Measurements from ENCODE around the gene MYL4. TPM values are rescaled to one million over a fixed set of nuclear protein-coding genes. Genes with fewer than 3 reads are reported as not detected.
"Not testable (repeated sequence)": the region's sequence is repeated elsewhere in the genome, so short reads cannot be mapped to it uniquely, and the experiment has no call there.

MYL4 gene
- polyA plus RNA-seq (2013, experiment 1 of 4), result 15.6 TPM
- 13.3 TPM for polyA plus RNA-seq (2013, experiment 2 of 4)
- 11.8 TPM for polyA plus RNA-seq (2013, experiment 3 of 4)
- polyA plus RNA-seq (2013, experiment 4 of 4), result 10.9 TPM

DNA sequence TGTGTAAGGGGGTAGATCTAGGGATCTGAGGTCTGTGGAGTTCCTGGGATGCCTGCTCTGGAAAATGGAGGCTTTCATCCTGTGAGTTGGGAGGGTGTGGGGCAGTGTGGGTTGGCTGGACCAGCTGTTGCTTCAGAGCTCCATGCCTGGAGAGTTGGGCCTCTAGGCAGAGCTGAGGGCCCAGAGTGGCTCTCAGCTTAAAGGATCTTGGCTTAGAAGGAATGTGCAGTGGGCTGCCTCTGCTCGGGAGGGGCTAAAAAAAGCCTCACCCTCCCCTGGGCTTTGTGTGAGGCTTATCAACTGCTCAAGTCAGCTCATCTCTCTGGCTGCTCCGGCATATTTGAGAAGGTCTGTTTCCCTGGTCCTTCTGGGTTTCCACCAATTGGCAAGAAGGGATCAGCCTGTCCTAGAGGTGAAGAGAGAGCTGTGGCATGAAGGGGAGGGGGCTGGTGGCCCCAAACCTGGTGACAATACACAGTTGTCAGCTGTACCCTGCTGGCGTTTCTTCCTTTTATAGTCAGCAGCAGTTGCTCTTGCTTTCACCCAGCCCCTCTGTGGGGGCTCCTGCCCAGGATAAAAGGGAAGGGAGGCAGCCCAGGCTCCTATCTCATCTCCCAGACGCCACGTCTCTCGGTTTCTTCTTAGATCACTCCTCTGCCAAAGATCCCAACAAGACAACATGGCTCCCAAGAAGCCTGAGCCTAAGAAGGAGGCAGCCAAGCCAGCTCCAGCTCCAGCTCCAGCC, at the start of gene MYL4:
Gene MYL4, plus strand, starts transcription at position 605 of the 745 bp plus-strand sequence. Its CDS starts 75 bp downstream, at position 680.
- Histone ChIP-seq H3K36me3 (ENCODE audit: control insufficient read depth, insufficient read depth, low read length) (no peaks in the 10 kb centered on the region), H3K4me1 (ENCODE audit: control insufficient read depth, insufficient read depth, low read length) (peaks cover 22% of the 10 kb centered on the region), H3K4me3 (ENCODE audit: insufficient read depth, low read depth, low read length) (no peak within 1 kb of the TSS), H3K9me3 (ENCODE audit: control insufficient read depth, low read length) (no peaks in the 10 kb centered on the region), H3K27me3 (ENCODE audit: control insufficient read depth, insufficient read depth, low read length, poor library complexity, severe bottlenecking) (no peaks in the 10 kb centered on the region), H3K27ac (ENCODE audit: insufficient read depth, low read depth, low read length, poor library complexity, severe bottlenecking) (peak within 1 kb of the TSS; percentile 13)
- 61 to 74% methylated on average over 6 of the region's 6 CpGs for WGBS, 2 experiments

DNA sequence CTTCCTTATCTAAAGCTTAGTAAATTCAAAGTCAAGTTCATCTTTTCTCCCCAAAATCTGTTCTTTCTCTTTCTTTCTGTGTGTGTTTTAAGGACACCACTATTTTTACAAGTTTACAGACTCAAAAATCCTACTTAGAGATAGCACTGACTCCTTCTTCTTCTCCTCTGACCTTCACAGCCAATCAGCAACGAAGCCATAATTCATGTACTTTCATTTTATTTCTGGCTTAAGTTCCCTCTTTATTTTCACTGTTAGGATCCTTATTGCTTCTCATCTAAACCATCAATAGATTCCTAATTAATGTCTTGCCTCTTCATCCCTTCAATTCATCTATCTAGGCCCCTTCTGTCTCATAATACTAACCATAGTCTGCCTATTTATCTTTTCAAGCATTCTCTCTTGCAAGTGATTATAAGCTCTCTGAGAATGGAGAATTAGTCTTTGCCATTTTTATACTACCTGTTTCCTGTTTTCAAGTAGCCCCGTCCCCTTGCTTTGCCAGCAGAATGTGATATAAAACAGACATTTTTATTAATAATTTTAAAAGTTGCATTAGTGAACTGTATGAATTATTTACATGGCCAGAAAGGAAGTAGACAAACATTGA, 47.0 kb upstream of the MYL4 start:
- Histone ChIP-seq H3K27me3 (ENCODE audit: control insufficient read depth, insufficient read depth, low read length, poor library complexity, severe bottlenecking) (no peaks in the 10 kb centered on the region), H3K36me3 (ENCODE audit: control insufficient read depth, insufficient read depth, low read length) (peaks cover 11% of the 10 kb centered on the region), H3K4me1 (ENCODE audit: control insufficient read depth, insufficient read depth, low read length) (no peaks in the 10 kb centered on the region), H3K9me3 (ENCODE audit: control insufficient read depth, low read length) (no peaks in the 10 kb centered on the region), H3K27ac (ENCODE audit: insufficient read depth, low read depth, low read length, poor library complexity, severe bottlenecking) (no peak overlapping the region), H3K4me3 (ENCODE audit: insufficient read depth, low read depth, low read length) (no peak overlapping the region)
- WGBS, 2 experiments, result 92 to 97% methylated on average over 1 of the region's 2 CpGs

DNA sequence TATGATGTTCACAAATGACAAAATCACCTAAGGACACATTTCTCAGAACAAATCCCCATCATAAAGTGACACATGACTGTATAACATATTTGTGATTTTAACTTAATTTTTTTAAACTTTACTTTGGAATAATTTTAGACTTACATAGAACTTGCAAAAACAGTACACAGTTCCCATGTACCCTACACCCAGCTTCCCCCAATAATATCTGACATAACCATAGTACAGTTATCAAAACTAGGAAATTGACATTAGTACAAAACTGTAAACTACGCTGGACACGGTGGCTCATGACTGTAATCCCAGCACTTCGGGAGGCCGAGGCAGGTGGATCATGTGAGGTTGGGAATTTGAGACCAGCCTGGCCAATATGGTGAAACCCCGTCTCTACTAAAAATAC, 44.9 kb upstream of the MYL4 start:
- no peak overlapping the region for H3K4me3 ChIP-seq (ENCODE audit: insufficient read depth, low read depth, low read length)
- no peaks in the 10 kb centered on the region for H3K9me3 ChIP-seq (ENCODE audit: control insufficient read depth, low read length)
- H3K27ac ChIP-seq (ENCODE audit: insufficient read depth, low read depth, low read length, poor library complexity, severe bottlenecking), result no peak overlapping the region
- no peaks in the 10 kb centered on the region for H3K4me1 ChIP-seq (ENCODE audit: control insufficient read depth, insufficient read depth, low read length)
- H3K36me3 ChIP-seq (ENCODE audit: control insufficient read depth, insufficient read depth, low read length), result peaks cover 4% of the 10 kb centered on the region
- no peaks in the 10 kb centered on the region for H3K27me3 ChIP-seq (ENCODE audit: control insufficient read depth, insufficient read depth, low read length, poor library complexity, severe bottlenecking)
- WGBS, 2 experiments, result 91 to 95% methylated on average over 5 of the region's 5 CpGs

DNA sequence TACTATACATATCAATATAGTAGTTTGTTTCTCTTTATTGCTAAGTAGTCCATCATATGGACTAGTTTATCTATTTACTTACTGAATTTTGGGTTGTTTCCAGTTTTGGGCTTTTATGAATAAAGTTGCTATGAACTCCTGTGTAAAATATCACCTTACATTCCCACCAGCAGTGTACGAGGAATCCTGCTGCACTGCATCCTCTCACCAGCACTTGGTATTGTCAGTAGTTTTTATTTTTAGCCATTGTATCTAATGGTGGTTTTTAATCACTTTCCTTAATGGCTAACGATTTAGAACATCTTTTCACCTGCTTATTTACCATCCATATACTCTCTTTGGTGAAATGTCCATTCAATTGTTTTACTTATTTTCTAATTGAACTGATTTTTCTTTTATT, 44.0 kb upstream of the MYL4 start:
- no peak overlapping the region for H3K4me3 ChIP-seq (ENCODE audit: insufficient read depth, low read depth, low read length)
- H3K36me3 ChIP-seq (ENCODE audit: control insufficient read depth, insufficient read depth, low read length), result peaks cover 4% of the 10 kb centered on the region
- WGBS, 2 experiments, result 100% methylated on average over 1 to 2 of the region's 2 CpGs
- H3K27ac ChIP-seq (ENCODE audit: insufficient read depth, low read depth, low read length, poor library complexity, severe bottlenecking), result no peak overlapping the region
- no peaks in the 10 kb centered on the region for H3K4me1 ChIP-seq (ENCODE audit: control insufficient read depth, insufficient read depth, low read length)
- no peaks in the 10 kb centered on the region for H3K9me3 ChIP-seq (ENCODE audit: control insufficient read depth, low read length)
- H3K27me3 ChIP-seq (ENCODE audit: control insufficient read depth, insufficient read depth, low read length, poor library complexity, severe bottlenecking), result no peaks in the 10 kb centered on the region

DNA sequence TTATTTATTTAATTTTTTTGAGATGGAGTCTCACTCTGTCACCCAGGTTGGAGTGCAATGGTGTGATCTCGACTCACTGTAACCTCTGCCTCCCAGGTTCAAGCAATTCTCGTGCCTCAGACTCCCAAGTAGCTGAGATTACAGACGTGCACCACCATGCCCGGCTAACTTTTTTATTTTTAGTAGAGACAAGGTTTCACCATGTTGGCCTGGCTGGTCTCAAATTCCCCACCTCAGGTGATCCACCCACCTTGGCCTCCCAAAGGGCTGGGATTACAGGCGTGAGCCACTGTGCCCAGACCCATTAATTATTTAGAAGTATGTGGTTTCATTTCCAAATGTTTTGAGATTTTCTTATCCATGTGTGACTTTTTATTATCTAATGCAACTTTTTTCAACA, 42.3 kb upstream of the MYL4 start:
- H3K36me3 ChIP-seq (ENCODE audit: control insufficient read depth, insufficient read depth, low read length); H3K9me3 ChIP-seq (ENCODE audit: control insufficient read depth, low read length); H3K4me3 ChIP-seq (ENCODE audit: insufficient read depth, low read depth, low read length); H3K4me1 ChIP-seq (ENCODE audit: control insufficient read depth, insufficient read depth, low read length); H3K27ac ChIP-seq (ENCODE audit: insufficient read depth, low read depth, low read length, poor library complexity, severe bottlenecking); H3K27me3 ChIP-seq (ENCODE audit: control insufficient read depth, insufficient read depth, low read length, poor library complexity, severe bottlenecking): not testable (repeated sequence)
- WGBS, 2 experiments, result 93 to 98% methylated on average over 5 of the region's 5 CpGs

DNA sequence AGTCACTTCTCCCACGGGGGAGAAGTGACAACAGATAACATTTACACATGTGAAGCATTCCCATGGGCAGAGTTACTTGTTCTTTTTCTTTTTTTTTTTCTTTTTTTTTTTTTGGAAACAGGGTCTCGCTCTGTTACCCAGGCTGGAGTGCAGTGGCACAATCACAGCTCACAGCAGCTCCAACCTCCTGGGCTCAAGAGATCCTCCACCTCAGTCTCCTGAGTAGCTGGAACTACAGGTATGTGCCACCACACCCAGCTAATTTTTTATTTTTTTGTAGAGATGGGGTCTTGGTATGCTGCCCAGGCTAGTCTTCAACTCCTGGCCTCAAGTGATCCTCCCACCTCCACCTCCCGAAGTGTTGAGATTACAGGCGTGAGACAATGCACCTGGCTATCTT, 40.3 kb upstream of the MYL4 start:
- WGBS, 2 experiments, result 86 to 92% methylated on average over 4 of the region's 4 CpGs
- H3K36me3 ChIP-seq (ENCODE audit: control insufficient read depth, insufficient read depth, low read length); H3K4me1 ChIP-seq (ENCODE audit: control insufficient read depth, insufficient read depth, low read length); H3K27ac ChIP-seq (ENCODE audit: insufficient read depth, low read depth, low read length, poor library complexity, severe bottlenecking); H3K4me3 ChIP-seq (ENCODE audit: insufficient read depth, low read depth, low read length); H3K27me3 ChIP-seq (ENCODE audit: control insufficient read depth, insufficient read depth, low read length, poor library complexity, severe bottlenecking); H3K9me3 ChIP-seq (ENCODE audit: control insufficient read depth, low read length): not testable (repeated sequence)

DNA sequence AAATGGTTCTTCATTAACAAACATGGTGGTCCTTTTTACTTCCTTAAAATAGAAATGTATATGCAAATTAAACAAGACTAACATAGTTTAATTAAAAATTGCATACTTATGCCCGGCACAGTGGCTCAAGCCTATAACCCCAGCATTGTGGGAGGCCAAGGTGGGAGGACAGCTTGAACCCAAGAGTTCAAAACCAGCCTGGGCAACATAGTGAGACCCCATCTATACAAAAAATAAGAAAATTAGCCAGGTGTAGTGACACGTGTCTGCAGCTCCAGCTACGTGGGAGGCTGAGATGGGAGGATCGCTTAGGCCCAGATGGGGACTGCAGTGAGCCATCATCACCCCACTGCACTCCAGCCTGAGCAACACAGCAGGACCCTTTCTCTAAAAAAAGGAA, 38.4 kb upstream of the MYL4 start:
- H3K36me3 ChIP-seq (ENCODE audit: control insufficient read depth, insufficient read depth, low read length), result peaks cover 13% of the 10 kb centered on the region
- H3K27me3 ChIP-seq (ENCODE audit: control insufficient read depth, insufficient read depth, low read length, poor library complexity, severe bottlenecking), result no peaks in the 10 kb centered on the region

DNA sequence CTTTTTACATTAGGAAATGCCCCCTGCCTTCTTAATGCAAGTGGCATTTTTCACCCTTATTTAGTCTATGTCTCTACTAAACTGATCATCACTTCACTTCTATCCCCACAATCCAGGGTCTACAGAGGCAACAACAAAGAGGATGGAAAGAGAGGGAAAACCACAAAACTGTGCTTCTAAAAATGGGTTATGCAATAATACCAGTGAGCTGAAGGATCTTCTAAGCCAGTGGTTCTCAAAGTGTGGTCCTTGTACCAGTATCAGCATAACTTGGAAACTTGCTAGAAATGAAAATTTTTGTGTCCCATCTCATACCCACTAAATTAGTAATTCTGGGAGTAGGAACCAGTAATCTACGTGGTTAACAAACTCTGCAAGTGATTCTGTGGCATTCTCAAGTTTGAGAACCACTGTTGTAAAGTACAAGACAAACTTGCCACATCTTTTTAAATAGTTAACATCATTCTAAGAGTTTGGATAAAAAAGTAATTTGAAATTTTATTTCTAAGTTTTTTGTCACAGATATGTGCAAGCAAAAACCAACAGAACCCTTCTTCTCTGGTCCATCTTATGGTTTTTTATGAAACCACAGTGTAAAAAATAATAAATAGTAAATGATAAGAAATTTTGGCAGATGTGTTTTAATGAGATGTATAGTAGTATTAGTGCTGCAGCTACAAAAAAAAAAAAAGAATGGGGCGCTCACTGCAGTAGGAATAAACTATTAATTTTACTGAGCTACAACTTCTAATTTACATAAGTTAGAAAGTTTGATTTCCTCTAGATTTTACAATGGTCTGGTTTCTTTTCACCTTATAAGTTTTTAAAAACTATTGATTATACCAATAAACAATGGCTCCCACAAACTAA, 36.2 kb upstream of the MYL4 start:
- H3K36me3 ChIP-seq (ENCODE audit: control insufficient read depth, insufficient read depth, low read length), result peaks cover 14% of the 10 kb centered on the region

More for the DNA sequence above, 38.4 kb upstream of the MYL4 start:
- Histone ChIP-seq H3K27ac (ENCODE audit: insufficient read depth, low read depth, low read length, poor library complexity, severe bottlenecking) (no peak overlapping the region), H3K4me1 (ENCODE audit: control insufficient read depth, insufficient read depth, low read length) (no peaks in the 10 kb centered on the region), H3K9me3 (ENCODE audit: control insufficient read depth, low read length) (no peaks in the 10 kb centered on the region), H3K4me3 (ENCODE audit: insufficient read depth, low read depth, low read length) (no peak overlapping the region)
- WGBS, 2 experiments, result 82 to 95% methylated on average over 4 of the region's 4 CpGs

DNA sequence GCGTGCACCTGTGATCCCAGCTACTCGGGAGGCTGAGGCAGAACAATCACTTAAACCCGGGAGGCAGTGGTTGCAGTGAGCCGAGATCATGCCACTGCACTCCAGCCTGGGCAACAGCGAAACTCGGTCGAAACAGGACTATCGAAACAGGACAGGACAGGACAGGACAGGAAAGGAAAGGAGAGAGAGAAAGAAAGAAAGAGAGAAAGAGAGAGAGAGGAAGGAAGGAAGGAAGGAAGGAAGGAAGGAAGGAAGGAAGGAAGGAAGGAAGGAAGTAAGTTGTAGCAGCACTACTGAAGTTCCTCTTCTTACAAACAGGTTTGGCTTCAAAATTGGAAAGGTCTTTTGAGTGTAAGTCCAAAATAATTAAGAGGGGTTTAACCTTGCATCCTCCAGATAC, 34.3 kb upstream of the MYL4 start:
- not testable (repeated sequence) for H3K27ac ChIP-seq (ENCODE audit: insufficient read depth, low read depth, low read length, poor library complexity, severe bottlenecking); H3K4me1 ChIP-seq (ENCODE audit: control insufficient read depth, insufficient read depth, low read length); H3K27me3 ChIP-seq (ENCODE audit: control insufficient read depth, insufficient read depth, low read length, poor library complexity, severe bottlenecking); H3K9me3 ChIP-seq (ENCODE audit: control insufficient read depth, low read length); H3K4me3 ChIP-seq (ENCODE audit: insufficient read depth, low read depth, low read length)
- H3K36me3 ChIP-seq (ENCODE audit: control insufficient read depth, insufficient read depth, low read length), result peaks cover 14% of the 10 kb centered on the region
- 91 to 94% methylated on average over 8 of the region's 8 CpGs for WGBS, 2 experiments

More for the DNA sequence above, 36.2 kb upstream of the MYL4 start:
- H3K9me3 ChIP-seq (ENCODE audit: control insufficient read depth, low read length), result no peaks in the 10 kb centered on the region
- 87% methylated on average over 1 of the region's 2 CpGs; no CpG with 5 or more reads in 1 of the 2 experiments for WGBS, 2 experiments
- no peaks in the 10 kb centered on the region for H3K27me3 ChIP-seq (ENCODE audit: control insufficient read depth, insufficient read depth, low read length, poor library complexity, severe bottlenecking)
- no peaks in the 10 kb centered on the region for H3K4me1 ChIP-seq (ENCODE audit: control insufficient read depth, insufficient read depth, low read length)
- no peak overlapping the region for H3K4me3 ChIP-seq (ENCODE audit: insufficient read depth, low read depth, low read length)
- H3K27ac ChIP-seq (ENCODE audit: insufficient read depth, low read depth, low read length, poor library complexity, severe bottlenecking), result no peak overlapping the region

DNA sequence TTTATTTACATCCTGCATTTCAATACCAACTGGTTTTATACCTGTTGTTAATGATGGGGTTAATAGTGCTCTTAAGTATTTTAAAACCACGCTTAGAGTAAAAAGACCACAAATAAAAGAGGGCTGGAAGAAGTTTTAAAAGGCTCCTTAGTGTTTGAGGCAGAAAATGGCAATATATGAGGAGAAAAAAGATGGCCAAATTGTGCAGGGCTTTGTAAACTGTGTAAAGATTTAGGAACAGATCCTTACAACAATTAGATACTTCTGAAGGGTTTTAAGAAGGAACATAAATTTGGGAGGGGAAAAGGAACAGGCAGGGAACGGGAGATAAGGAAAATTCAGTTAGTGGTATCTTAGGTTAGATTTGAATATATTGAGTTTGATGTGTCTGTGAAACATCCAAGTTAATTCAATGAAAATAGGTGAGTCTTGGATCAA, 32.7 kb upstream of the MYL4 start:
- no peaks in the 10 kb centered on the region for H3K27me3 ChIP-seq (ENCODE audit: control insufficient read depth, insufficient read depth, low read length, poor library complexity, severe bottlenecking)
- no peaks in the 10 kb centered on the region for H3K4me1 ChIP-seq (ENCODE audit: control insufficient read depth, insufficient read depth, low read length)
- no peak overlapping the region for H3K27ac ChIP-seq (ENCODE audit: insufficient read depth, low read depth, low read length, poor library complexity, severe bottlenecking)
- peaks cover 10% of the 10 kb centered on the region for H3K36me3 ChIP-seq (ENCODE audit: control insufficient read depth, insufficient read depth, low read length)
- H3K9me3 ChIP-seq (ENCODE audit: control insufficient read depth, low read length), result no peaks in the 10 kb centered on the region
- H3K4me3 ChIP-seq (ENCODE audit: insufficient read depth, low read depth, low read length), result no peak overlapping the region
- 97 to 100% methylated on average over 2 of the region's 2 CpGs for WGBS, 2 experiments

All from ectodermal cell (in vitro differentiated cells).